ENCODE measurements around the gene CAND1.

DNA sequence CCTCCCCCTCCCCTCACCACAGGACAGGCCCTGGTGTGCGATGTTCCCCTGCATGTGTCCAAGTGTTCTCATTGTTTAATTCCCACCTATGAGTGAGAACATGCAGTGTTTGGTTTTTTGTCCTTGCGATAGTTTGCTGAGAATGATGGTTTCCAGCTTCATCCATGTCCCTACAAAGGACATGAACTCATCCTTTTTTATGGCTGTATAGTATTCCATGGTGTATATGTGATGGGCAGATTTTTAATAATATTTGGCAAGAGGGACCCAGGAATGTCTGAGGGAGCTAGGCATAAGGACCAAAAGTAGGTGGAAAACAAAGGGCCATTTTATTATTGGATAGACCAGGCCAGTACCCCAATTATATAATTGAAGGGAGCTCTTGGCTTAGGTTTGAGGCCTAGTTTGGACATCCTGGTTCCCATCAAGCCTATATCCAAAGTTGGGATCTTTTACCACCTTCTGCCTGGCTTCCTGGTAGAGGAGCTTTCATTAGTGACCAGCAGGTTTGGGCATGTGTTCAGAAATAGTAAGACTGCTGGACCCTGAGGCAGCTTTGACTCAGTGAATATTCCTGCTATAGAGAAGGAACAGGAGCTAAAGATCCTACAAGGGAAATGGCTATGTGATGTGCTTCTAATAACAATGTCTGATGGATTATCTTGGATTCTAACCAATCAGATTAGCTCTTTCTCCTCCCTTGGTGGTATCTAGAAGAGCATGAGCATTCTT, 76.0 kb downstream of the CAND1 start:
- TF ChIP-seq, protein P1, sequence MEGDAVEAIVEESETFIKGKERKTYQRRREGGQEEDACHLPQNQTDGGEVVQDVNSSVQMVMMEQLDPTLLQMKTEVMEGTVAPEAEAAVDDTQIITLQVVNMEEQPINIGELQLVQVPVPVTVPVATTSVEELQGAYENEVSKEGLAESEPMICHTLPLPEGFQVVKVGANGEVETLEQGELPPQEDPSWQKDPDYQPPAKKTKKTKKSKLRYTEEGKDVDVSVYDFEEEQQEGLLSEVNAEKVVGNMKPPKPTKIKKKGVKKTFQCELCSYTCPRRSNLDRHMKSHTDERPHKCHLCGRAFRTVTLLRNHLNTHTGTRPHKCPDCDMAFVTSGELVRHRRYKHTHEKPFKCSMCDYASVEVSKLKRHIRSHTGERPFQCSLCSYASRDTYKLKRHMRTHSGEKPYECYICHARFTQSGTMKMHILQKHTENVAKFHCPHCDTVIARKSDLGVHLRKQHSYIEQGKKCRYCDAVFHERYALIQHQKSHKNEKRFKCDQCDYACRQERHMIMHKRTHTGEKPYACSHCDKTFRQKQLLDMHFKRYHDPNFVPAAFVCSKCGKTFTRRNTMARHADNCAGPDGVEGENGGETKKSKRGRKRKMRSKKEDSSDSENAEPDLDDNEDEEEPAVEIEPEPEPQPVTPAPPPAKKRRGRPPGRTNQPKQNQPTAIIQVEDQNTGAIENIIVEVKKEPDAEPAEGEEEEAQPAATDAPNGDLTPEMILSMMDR (IDR thresholded peaks at IDR 0.05; ENCODE audit: low read length) = no peak
- no peak for TF ChIP-seq EZH2 (optimal IDR thresholded peaks at IDR 0.05; ENCODE audit: low read depth, low read length)
